Stimulated activated CD8-positive, alpha-beta memory T cell treated with anti-CD3 and anti-CD28 coated beads, Interleukin-7, amount 100 ng/mL, for 1 hour (primary cell): Measurements from ENCODE around the gene CHN2.

Experiments
- DNase-seq, 2 donors: peaks; one replicate each; pipeline ENCODE4 v3.0.0-alpha.2; 2020; ENCODE audit warnings: low read depth in 2 of 2

CHN2 gene

DNA sequence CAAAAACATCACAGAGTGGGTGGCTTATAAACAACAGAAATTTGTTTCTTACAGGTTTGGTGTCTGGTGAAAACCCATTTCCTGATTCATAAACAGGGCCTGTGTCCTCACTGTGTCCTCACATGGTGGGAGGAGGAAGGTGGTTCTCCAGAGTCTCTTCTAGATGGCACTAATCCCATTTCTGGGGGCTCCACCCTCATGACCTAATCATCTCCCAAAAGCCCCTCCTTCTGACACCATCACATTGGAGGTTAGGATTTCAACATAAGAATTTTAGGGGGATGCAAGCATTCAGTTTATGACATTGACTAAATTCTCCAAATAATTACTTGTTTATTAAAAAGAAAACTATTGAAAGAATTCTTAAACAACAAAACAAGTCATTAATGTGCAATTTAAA, 116.0 kb downstream of the CHN2 start:
- no peak for DNase-seq

DNA sequence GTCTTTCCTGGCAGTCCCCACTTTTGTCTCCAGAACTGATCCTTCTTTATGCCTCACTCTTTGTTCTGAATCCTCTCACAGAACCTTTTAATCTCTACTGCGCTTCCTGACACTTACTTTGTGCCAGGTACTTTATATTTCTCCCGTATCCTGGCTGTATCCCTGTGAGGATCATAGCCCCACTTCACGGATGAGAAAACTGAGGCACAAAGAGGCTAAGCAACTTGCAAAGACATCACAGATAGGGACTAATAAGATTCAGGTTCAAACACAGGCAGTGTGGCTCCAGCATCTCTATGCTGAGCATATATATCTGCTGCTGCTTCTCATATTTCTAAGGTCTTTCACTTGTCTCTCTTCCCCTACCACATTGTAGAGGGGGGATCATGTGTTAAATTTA, 116.7 kb downstream of the CHN2 start:
- no peak for DNase-seq

DNA sequence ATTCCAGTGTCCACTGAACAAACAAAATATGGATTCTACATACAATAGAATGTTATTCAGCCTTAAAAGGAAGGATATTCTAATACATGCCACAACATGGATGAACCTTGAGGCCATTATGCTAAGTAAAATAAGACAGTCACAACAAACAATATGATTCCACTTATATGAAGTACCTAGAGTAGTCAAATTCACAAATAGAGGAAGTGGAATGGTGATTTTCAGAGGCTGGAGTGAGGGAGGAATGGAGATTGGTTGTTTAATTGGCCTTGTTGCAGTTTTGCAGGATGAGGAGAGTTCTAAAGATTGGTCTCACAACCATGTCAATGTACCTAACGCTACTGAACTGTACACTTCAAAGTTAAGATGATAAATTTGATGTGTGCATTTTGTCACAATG, 119.6 kb downstream of the CHN2 start:
- no peak for DNase-seq

GRCh38 chr7:29315122-29315891, 120.7 kb downstream of the CHN2 start:
- DNase-seq: no peak

GRCh38 chr7:29315892-29316270, 121.3 kb downstream of the CHN2 start:
- no peak for DNase-seq

DNA sequence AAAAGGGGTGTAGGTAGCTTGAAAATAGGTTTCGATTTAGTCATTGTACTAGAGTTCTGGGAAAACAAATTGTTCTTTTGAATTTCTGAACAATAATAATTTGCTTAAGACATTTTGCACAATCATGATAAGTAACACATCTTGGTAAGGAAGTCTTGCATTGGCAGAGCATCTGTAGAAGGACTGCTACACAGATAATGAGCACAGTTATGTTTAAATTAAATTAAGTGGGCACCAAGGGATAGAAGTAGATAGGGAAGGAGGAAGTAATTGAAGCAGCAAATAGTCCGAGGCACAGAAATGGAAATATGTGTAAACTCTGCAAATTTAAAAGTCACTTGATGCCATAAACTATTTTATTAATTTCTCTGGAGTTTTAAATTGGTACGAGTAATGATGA, 122.4 kb downstream of the CHN2 start:
- DNase-seq: no peak

- DNase-seq: no peak
Observed at GRCh38 chr7:29318853-29319718, 124.5 kb downstream of the CHN2 start.

GRCh38 chr7:29319719-29320521, 125.3 kb downstream of the CHN2 start:
- DNase-seq: no peak

DNA sequence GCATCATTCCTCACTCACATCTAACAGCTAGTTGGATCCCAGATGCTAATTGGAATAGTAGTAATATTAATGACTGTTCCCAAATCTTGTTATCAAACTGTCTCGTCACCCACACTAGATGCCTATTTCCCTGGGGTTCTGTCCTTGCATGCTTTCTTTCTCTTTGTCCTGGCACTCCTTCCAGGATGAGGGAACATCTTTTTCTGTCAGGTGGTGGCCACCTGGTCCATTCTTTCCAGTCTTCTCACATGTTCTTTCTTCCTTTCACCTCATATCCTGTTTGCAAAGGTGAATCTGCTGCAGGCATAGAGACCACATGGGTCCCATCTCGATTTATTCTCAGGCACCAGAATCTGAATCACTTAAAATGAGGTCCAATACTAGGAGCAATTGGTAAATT, 126.0 kb downstream of the CHN2 start:
- no peak for DNase-seq

GRCh38 chr7:29322023-29322712, 127.6 kb downstream of the CHN2 start:
- no peak for DNase-seq

GRCh38 chr7:29325476-29325875, 130.9 kb downstream of the CHN2 start:
- DNase-seq: no peak

- no peak for DNase-seq
Observed at GRCh38 chr7:29326864-29327263, 132.3 kb downstream of the CHN2 start.

DNA sequence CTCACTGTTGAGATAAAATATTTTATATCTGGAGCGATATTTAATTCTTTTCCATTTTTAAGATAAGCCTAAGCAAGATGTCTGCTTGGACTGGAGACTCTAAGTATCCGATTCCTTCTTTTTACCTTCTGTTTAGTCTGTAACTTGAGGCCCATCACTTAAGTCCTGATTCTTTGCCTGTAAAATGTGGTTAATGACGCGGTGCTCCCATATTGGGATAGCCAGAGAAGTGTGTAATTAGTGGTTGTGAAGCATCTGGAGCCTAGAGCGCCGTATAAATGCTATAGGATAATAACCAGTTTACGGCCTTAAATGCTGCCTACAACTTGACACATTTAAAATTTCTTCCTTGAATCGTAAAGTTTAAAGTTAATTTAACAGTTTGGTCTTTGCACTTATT, 132.9 kb downstream of the CHN2 start:
- DNase-seq: no peak

DNA sequence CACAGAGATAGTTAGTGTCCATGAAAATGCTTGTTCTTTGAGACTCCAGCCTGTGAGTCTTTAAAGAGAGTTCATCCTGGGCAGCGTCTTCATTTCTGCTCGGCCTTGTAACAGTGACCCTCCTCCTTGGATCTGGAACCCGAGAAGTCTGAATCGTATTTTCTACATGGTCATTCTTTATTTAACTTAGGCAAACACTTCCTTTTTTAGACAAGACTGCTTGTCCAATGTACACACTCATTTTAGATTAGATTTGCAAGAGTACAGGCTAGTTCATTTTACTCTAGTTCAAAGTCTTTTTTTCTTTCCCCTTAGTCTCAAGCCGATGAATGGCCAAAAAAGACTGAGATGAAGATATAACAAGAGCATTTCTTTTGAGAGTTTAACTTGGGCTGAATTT, 133.5 kb downstream of the CHN2 start:
- no peak for DNase-seq

- no peak for DNase-seq
Observed at GRCh38 chr7:29328811-29329210, 134.2 kb downstream of the CHN2 start.

DNA sequence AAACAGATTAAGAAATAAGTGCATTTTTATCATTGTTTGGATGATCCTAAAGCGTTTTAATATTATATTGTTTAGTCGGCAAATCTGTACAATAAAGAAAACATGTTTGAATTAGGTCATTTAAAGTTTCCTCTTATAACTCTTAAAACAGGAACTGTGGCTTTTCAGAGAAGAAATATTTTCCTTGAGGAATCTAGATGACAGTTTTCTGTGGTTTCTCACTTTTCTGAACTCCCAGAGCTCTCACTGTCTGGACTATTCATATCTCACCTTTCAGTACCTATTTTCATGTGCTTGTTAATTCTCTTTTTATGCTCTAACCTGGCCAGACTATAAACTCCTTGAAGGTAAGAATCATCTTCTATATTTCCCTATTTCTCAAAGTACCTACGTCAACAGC, 135.1 kb downstream of the CHN2 start:
- DNase-seq: no peak

DNA sequence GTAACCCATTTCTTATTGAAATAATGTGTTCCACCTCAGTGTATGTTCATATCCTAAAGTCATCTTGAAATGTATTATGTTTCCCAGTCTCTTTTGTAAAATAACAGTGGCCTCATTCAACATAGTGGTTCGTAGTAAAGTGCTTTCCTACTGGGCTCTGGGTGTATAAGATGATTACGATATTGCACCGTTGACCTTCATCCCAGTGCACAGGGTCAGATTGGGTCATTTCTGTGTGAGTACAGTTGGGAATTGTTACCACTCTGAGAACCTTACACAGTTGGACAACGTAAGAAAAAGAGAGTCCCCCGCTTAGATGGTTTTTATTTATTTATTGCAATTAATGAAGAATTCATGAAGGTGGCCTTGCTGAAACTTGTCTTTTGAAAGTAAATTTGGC, 135.6 kb downstream of the CHN2 start:
- no peak for DNase-seq

DNA sequence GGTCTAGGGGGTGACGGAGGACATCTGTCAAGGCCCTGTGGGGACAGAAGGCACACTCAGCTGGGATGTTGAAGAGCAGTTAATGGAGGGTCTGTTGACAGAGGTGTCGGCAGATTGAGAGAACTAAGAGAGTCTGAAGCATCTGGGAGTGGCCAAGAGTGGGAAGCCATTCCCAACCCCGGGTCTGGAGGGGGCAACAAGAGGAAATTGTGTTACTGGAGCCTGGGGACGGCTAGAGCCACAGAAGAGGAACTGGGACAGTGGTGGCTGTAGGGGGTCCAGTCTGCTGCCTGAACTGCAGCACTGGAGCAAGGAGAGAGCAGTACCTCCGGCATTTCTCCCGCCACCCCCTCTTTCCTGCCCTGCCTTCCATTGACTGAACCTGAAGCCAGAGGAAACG, 136.6 kb downstream of the CHN2 start:
- no peak for DNase-seq

- DNase-seq: no peak
Observed at GRCh38 chr7:29332042-29332811, 137.7 kb downstream of the CHN2 start.

GRCh38 chr7:29332875-29333855, 138.6 kb downstream of the CHN2 start:
- no peak for DNase-seq
